Adrenal gland (tissue), 5 donors: Measurements from ENCODE around the gene RNF220.

ENCODE experiments used
- POLR2A ChIP-seq, 2 donors: fragments of 450-650 bp; IDR thresholded peaks; one replicate each; pipeline ENCODE4 v1.6.1; 2017; ENCODE audit warnings: antibody characterized with exemption in 2 of 2, mild to moderate bottlenecking in 2 of 2, moderate library complexity in 1 of 2
- TF ChIP-seq, protein P1 (sequence below), 6 experiments: fragments of 450-650 bp in 4 of 6; fragments of 200-600 bp in 2 of 6; sonication (generic) in 1 of 6; IDR thresholded peaks; 1 replicate in 5 of 6; 2 replicates in 1 of 6; pipeline versions ENCODE4 v1.5.1 to v1.8.0; 2016 to 2021; ENCODE audit warnings: antibody characterized with exemption in 6 of 6, mild to moderate bottlenecking in 2 of 6, moderate library complexity in 1 of 6
- donor health status: DM: no; HTN: no; CAD: no.

DNA sequence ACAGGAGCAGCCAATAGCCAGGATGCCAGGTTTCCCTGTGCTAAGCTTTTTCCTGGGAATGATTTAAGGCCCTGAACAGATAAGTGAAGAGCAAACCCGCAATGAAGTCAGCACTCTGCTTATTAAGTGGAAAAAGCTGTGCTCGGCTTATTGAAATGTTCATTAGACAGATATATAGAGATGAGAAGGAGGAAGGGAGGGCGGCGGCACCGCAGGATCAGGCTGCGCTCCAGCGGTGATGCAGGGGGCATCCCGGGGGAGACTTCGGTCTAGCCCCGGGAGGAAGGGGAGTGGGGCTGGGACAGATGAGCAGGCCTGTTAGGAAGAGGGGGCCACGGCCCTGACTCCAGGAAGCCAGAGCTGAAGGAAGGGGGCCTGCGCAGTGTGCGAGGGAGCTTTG is 154.3 kb downstream of the RNF220 start:
- TF ChIP-seq, protein P1, sequence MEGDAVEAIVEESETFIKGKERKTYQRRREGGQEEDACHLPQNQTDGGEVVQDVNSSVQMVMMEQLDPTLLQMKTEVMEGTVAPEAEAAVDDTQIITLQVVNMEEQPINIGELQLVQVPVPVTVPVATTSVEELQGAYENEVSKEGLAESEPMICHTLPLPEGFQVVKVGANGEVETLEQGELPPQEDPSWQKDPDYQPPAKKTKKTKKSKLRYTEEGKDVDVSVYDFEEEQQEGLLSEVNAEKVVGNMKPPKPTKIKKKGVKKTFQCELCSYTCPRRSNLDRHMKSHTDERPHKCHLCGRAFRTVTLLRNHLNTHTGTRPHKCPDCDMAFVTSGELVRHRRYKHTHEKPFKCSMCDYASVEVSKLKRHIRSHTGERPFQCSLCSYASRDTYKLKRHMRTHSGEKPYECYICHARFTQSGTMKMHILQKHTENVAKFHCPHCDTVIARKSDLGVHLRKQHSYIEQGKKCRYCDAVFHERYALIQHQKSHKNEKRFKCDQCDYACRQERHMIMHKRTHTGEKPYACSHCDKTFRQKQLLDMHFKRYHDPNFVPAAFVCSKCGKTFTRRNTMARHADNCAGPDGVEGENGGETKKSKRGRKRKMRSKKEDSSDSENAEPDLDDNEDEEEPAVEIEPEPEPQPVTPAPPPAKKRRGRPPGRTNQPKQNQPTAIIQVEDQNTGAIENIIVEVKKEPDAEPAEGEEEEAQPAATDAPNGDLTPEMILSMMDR (IDR thresholded peaks at IDR 0.05) = no peak
- TF ChIP-seq POLR2A (IDR thresholded peaks at IDR 0.05) = no peak
